Left lobe of liver (tissue), 2 donors: ENCODE data around the gene TSPAN19. TPM values are rescaled to one million over a fixed set of nuclear protein-coding genes. Genes with fewer than 3 reads are reported as not detected.
"Not testable (repeated sequence)": the region's sequence is repeated elsewhere in the genome, so short reads cannot be mapped to it uniquely, and the experiment has no call there.

ENCODE experiments used
- ATAC-seq: fragments of 200-7000 bp; cut with Tn5 transposase; one replicate; pipeline ENCODE4 v1.9.1; 2020; ENCODE audit warnings: mild to moderate bottlenecking, moderate library complexity
- DNase-seq: peaks from one replicate; pipeline ENCODE4 v3.0.0-alpha.2; 2020; ENCODE audit warnings: low spot score
- total RNA-seq: library from RNA; stranded (reverse); gene quantifications from one replicate; pipeline ENCODE4 v1.2.1, GENCODE V29; 2021
- donor health status: DM: no; HTN: no; CAD: no; lungs with moderate emphysema.
- donor health status: DM: no; HTN: yes; CAD: no.

The TSPAN19 gene
- not detected for total RNA-seq

- DNase-seq, result peak; percentile 48
- peak; percentile 63 for ATAC-seq
Measured at GRCh38 chr12:85036234-85036707, at the start of gene TSPAN19, which contains the start of gene LRRIQ1. TSPAN19 (minus strand) TSS chr12:85036277; CDS start chr12:85029946, 6,331 bp downstream. LRRIQ1 (plus strand) TSS chr12:85036351; CDS start chr12:85038177, 1,826 bp downstream.

- no peak for ATAC-seq
- DNase-seq, result no peak
Measured at GRCh38 chr12:85085066-85085465, 49.0 kb upstream of the TSPAN19 start.

- ATAC-seq (peak; percentile 84), DNase-seq (no peak)
Measured at GRCh38 chr12:85076688-85077430, 40.8 kb upstream of the TSPAN19 start.

GRCh38 chr12:85072826-85073225 is 36.7 kb upstream of the TSPAN19 start:
- ATAC-seq (no peak), DNase-seq (no peak)

- DNase-seq, result no peak
- ATAC-seq, result no peak
Measured at GRCh38 chr12:85065837-85066482, 29.9 kb upstream of the TSPAN19 start.

- no peak for ATAC-seq
- DNase-seq, result no peak
Measured at GRCh38 chr12:85060916-85061315, 24.8 kb upstream of the TSPAN19 start.

- no peak for DNase-seq
- ATAC-seq, result no peak
Measured at GRCh38 chr12:85059594-85059993, 23.5 kb upstream of the TSPAN19 start.

GRCh38 chr12:85058339-85058738 is 22.3 kb upstream of the TSPAN19 start:
- ATAC-seq, result no peak
- DNase-seq, result no peak

- ATAC-seq (peak; percentile 79), DNase-seq (no peak)
Measured at GRCh38 chr12:85057370-85057963, 21.4 kb upstream of the TSPAN19 start.

GRCh38 chr12:85043829-85044228 is 7.8 kb upstream of the TSPAN19 start:
- DNase-seq, result no peak
- no peak for ATAC-seq

GRCh38 chr12:85041395-85041794 is 5.3 kb upstream of the TSPAN19 start:
- DNase-seq (no peak), ATAC-seq (no peak)

- ATAC-seq, result no peak
- DNase-seq, result no peak
Measured at GRCh38 chr12:85036733-85037132, 656 bp upstream of the TSPAN19 start.

GRCh38 chr12:85029456-85029855 is 6.6 kb downstream of the TSPAN19 start:
- DNase-seq (no peak), ATAC-seq (peak; percentile 51)

GRCh38 chr12:85018098-85018497 is 18.0 kb downstream of the TSPAN19 start:
- DNase-seq (no peak), ATAC-seq (no peak)

- DNase-seq, result no peak
- no peak for ATAC-seq
Measured at GRCh38 chr12:85017618-85018017, 18.5 kb downstream of the TSPAN19 start.

GRCh38 chr12:85017133-85017532 is 18.9 kb downstream of the TSPAN19 start:
- ATAC-seq (no peak), DNase-seq (no peak)

GRCh38 chr12:85016413-85016812 is 19.7 kb downstream of the TSPAN19 start:
- ATAC-seq, result no peak
- no peak for DNase-seq

GRCh38 chr12:85007836-85008235 is 28.2 kb downstream of the TSPAN19 start:
- no peak for DNase-seq

GRCh38 chr12:85006206-85006605 is 29.9 kb downstream of the TSPAN19 start:
- ATAC-seq (no peak), DNase-seq (no peak)

More at GRCh38 chr12:85007836-85008235, 28.2 kb downstream of the TSPAN19 start:
- ATAC-seq, result peak; percentile 26

GRCh38 chr12:85005615-85006014 is 30.5 kb downstream of the TSPAN19 start:
- ATAC-seq (no peak), DNase-seq (no peak)

GRCh38 chr12:85005047-85005446 is 31.0 kb downstream of the TSPAN19 start:
- not testable (repeated sequence) for ATAC-seq, DNase-seq

- no peak for DNase-seq
- no peak for ATAC-seq
Measured at GRCh38 chr12:85004204-85004603, 31.9 kb downstream of the TSPAN19 start.
